HG03565 (cell line): ENCODE results near the gene EDNRB.
"Not testable (repeated sequence)": the region's sequence is repeated elsewhere in the genome, so short reads cannot be mapped to it uniquely, and the experiment has no call there.

Experiments used
- ATAC-seq: cut with Tn5 transposase; IDR thresholded peaks from one replicate; pipeline ENCODE4 v1.9.1; 2021; ENCODE audit warnings: mild to moderate bottlenecking, moderate library complexity; ENCODE audit not compliant: unreplicated experiment

The EDNRB gene

GRCh38 chr13:77918391-77919245, at the start of gene EDNRB:
Gene EDNRB (minus strand): TSS chr13:77918831. CDS start chr13:77918573, 258 bp downstream.
- ATAC-seq, result no peak

DNA sequence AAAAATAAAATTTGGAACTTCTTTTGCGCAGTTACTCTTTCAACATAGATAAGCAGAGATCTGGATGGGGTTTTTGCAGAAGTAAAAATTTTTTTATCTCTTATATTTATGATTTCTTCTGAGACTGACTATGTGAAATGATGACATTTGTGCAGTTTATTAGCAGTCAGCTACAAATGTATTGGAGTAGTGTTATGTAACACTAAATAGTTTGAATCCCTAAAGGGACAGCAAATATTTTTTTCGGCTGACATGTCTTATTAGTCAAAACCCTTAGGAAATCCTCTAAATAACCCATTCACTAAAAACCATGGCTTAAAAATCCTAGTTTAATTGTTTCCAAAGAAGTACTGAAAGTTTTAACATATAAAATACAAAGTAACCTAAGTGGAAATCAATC, 48.0 kb upstream of the EDNRB start:
- no peak for ATAC-seq

DNA sequence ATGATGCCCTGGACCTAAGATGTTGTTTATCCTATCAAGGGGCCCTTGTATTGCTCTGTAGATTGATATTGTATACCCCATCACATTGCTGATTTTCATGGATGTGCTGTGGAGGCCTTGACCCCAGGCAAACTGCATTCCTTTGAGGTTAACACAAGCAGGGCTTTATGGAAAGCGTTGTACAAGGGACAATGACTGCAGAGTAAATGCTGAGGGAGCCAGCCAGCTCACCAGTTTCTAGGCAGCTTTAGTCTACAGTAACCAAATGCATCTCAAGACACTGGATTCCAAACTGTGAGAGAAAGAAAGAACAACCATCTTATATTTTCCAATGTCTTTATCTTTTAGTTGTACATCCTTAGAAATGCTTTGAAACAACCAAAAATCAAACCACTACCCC, 34.1 kb upstream of the EDNRB start:
- no peak for ATAC-seq

DNA sequence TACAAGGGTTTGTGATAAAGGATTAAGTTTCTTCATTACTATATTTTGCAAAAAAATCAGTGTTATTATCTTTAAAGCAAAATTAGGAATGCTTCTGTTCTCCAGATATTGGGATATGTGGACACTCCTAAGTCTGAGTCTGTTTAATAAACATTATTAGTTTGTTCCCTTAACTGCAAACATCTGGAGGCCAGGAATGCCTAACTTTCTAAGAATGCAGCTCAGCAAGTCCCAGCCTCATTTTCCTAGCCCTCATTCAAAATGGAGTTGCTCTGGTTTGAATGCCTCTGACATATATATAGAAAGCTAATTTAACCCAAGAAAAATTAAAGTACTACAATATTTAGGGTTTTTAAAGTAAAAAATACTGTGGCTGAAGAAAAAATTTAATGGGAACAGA, 33.6 kb upstream of the EDNRB start:
- no peak for ATAC-seq

DNA sequence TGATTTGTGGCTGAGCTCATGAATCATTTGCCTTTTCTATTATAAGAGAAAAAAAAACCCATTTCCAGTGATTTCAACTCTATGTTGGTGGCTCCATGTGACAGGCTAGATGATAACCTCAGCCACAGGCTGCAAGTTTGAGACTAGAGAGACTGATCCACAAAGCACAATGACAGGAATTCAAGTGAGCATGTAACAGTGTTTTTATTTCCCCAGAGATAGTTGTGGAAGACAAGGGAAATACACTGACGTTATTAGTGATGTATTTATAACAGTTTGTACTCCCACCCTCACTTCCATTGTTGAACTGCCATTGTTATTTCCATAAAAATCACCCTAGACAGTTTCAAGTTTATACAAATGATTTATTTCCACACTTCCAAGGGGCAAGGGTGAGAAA, 27.9 kb upstream of the EDNRB start:
- ATAC-seq, result no peak

- ATAC-seq, result not testable (repeated sequence)
These were observed 16.4 kb upstream of the EDNRB start for GRCh38 chr13:77935063-77935462.

DNA sequence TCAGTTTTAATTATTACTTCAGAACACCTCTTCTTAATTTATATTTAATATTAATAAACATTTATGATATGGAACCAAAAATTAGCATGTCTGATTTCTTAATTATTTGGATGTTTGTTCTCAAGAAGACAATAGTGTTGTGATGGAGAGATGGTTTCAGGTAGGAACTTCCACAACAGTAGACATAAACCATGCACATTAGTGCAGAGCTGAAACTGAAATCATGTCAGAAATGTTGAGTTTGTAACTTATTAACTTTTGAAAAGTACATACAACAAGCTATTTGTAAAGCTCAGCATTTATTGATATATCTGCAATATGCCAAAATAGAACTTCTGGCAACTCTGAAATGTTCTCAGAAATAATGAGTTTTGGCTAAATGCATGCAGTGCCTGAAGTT, 11.8 kb upstream of the EDNRB start:
- peak; percentile 27 for ATAC-seq

GRCh38 chr13:77928909-77929308, 10.3 kb upstream of the EDNRB start:
- ATAC-seq, result peak; percentile 97

- ATAC-seq, result no peak
These were observed 7.0 kb upstream of the EDNRB start for GRCh38 chr13:77925616-77926015.

DNA sequence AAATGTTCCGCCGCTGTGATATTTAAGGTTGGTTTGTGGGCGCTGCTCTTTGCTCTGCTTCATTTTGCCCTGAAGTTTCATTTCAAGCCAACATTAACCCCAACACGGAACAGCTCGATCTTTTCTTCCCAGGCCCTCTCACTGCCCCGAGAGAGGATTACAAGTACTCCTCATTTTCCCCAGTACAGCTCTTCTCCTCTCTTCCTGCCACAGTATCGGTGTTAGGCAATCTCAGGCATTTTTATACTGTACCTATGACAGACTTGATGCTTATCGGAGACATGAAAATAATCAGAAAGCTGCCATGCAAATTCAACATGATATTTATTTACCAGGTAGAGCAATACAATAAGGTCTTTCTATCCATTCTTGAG, 1.3 kb upstream of the EDNRB start:
- ATAC-seq, result no peak

DNA sequence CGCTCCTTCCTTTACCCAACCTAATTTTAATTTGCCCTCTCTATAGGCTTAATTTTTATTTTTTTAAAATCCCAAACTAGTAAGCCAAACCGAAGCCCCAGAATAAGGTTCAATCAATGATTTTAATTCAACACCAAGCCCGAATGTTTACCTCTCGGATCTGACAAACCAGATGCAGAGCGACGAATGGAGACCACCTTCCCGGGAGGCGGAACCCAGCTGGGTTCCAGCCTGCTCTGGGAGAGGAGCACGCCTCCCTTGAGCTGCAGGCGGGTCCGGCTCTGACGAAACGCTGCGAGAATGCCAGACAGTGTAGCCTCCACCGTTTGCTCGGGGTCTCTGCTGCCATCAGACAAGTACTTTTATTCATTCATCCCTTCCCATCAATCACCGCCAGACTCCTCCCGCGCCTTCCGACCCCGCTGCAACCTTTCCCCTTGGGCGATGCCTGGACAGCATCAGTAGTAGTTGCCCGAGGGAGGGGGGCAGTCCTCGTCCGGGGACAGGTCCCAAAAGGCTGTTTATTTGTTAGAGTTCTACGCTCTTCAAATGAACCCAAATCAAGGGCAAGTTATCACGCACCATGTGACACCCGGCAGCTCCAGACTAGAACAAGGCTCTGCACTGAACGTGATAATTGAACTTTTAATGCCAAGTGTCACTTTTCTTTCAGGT, 752 bp upstream of the EDNRB start:
- no peak for ATAC-seq

- ATAC-seq, result no peak
These were observed 2.1 kb downstream of the EDNRB start for GRCh38 chr13:77916488-77916887.

GRCh38 chr13:77915686-77916085, 2.9 kb downstream of the EDNRB start:
- no peak for ATAC-seq

DNA sequence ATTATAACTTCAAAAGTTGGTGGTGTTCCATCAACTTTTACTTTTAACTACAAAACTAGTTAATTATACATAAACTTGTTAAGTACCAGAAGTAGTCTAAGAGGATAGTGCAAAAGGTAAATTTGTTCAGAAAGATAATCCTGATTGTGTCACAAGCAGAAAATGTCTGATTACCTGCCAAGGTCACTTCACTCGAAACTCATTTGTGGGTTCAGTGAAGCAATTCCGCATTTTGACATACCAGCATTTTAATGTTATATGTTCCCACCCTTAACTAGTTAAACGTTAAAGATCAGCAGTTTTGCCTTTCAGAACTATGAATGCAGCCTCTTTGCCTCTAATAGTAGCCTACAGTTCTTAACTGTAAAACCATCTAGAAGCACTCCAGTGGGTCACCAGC, 5.6 kb downstream of the EDNRB start:
- no peak for ATAC-seq

DNA sequence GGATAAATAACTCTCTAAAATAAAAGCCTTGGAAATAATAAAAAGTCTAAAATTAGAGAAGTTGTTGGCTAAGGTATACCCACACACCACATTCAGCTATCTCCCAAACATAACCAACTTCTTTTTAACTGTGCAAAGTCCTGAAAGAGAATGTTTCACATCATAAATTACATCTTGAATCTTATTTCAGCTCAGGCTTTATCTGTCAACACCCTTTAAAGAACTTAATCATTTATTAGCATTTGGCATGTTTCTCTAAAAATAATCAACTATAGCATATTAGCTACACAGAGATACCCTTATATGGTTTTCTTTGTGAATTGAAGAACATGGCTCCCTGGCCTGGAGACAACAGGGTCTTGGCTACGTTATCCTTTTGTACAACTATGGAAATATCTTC, 6.9 kb downstream of the EDNRB start:
- ATAC-seq, result no peak

GRCh38 chr13:77909827-77910226, 8.8 kb downstream of the EDNRB start:
- ATAC-seq, result no peak

DNA sequence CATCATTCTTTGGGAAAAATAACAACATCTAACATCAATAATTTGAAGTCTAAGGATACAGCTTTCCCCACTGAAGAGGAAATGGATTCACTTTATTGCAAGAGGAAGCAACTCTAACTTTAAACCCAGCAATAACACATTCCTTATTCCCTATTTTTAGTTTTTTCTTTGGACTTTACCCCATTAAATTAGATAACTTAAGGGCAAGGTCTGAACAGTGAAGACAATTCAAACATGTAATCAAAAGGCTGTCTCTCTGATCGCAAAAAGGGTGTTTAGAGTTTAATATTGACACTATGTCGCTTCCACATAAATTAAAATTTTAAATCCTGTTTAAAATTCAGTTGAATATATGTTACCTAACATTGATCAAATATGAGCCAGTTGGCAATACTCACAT, 10.1 kb downstream of the EDNRB start:
- ATAC-seq, result no peak

- no peak for ATAC-seq
These were observed 10.8 kb downstream of the EDNRB start for GRCh38 chr13:77907666-77908341.

- no peak for ATAC-seq
These were observed 14.6 kb downstream of the EDNRB start for GRCh38 chr13:77904031-77904430.

GRCh38 chr13:77903435-77903834, 15.2 kb downstream of the EDNRB start:
- no peak for ATAC-seq

- no peak for ATAC-seq
These were observed 16.2 kb downstream of the EDNRB start for GRCh38 chr13:77902319-77902963.
